Measurements from ENCODE around the gene BAIAP2L2. TPM values are rescaled to one million over a fixed set of nuclear protein-coding genes. Genes with fewer than 3 reads are reported as not detected.

BAIAP2L2 gene
- total RNA-seq, 4 donors from 2014 or later: 0.59 to 1.7 TPM; not detected in 2

- Histone ChIP-seq H3K9me3 (no peaks in the 10 kb centered on the region), H3K36me3 (no peaks in the 10 kb centered on the region)
Observed at GRCh38 chr22:38106814-38107578, 3.5 kb downstream of the BAIAP2L2 start.

GRCh38 chr22:38104084-38104483, 6.4 kb downstream of the BAIAP2L2 start:
- intact Hi-C loops (cut with DNase I; ENCODE audit: low total_unique reads): no loop called here
- no peaks in the 10 kb centered on the region for H3K4me1 ChIP-seq
- H3K36me3 ChIP-seq: no peaks in the 10 kb centered on the region
- H3K4me3 ChIP-seq: no peak overlapping the region
- TF ChIP-seq CTCF (IDR thresholded peaks at IDR 0.05): no peak
- no peak for TF ChIP-seq POLR2A (IDR thresholded peaks at IDR 0.05)
- no peaks in the 10 kb centered on the region for H3K9me3 ChIP-seq
- H3K27ac ChIP-seq: no peak overlapping the region
- no peaks in the 10 kb centered on the region for H3K27me3 ChIP-seq
- DNase-seq: no peak

More at GRCh38 chr22:38106814-38107578, 3.5 kb downstream of the BAIAP2L2 start:
- intact Hi-C loops (cut with DNase I; ENCODE audit: low total_unique reads): no loop called here
- no peak for DNase-seq
- no peaks in the 10 kb centered on the region for H3K27me3 ChIP-seq
- no peaks in the 10 kb centered on the region for H3K4me1 ChIP-seq
- no peak overlapping the region for H3K4me3 ChIP-seq
- TF ChIP-seq POLR2A (IDR thresholded peaks at IDR 0.05) (no peak), CTCF (IDR thresholded peaks at IDR 0.05) (no peak)
- no peak overlapping the region for H3K27ac ChIP-seq

GRCh38 chr22:38103641-38104040, 6.8 kb downstream of the BAIAP2L2 start:
- Histone ChIP-seq H3K36me3 (no peaks in the 10 kb centered on the region), H3K4me3 (no peak overlapping the region), H3K27me3 (no peaks in the 10 kb centered on the region), H3K27ac (no peak overlapping the region), H3K4me1 (no peaks in the 10 kb centered on the region), H3K9me3 (no peaks in the 10 kb centered on the region)
- no peak for TF ChIP-seq POLR2A (IDR thresholded peaks at IDR 0.05)
- no peak for TF ChIP-seq CTCF (IDR thresholded peaks at IDR 0.05)
- intact Hi-C loops (cut with DNase I; ENCODE audit: low total_unique reads): no loop called here
- no peak for DNase-seq

- DNase-seq: no peak
- intact Hi-C loops (cut with DNase I; ENCODE audit: low total_unique reads): no loop called here
- no peaks in the 10 kb centered on the region for H3K9me3 ChIP-seq
- no peaks in the 10 kb centered on the region for H3K4me1 ChIP-seq
- H3K4me3 ChIP-seq: no peak overlapping the region
- H3K27ac ChIP-seq: no peak overlapping the region
- TF ChIP-seq CTCF (IDR thresholded peaks at IDR 0.05): no peak
- no peak for TF ChIP-seq POLR2A (IDR thresholded peaks at IDR 0.05)
- no peaks in the 10 kb centered on the region for H3K36me3 ChIP-seq
- H3K27me3 ChIP-seq: no peaks in the 10 kb centered on the region
Observed at GRCh38 chr22:38098410-38099249, 11.9 kb downstream of the BAIAP2L2 start.

Measured in uterus (tissue), 4 donors.